Measurements from ENCODE around the gene SLC6A15. TPM values are rescaled to one million over a fixed set of nuclear protein-coding genes. Genes with fewer than 3 reads are reported as not detected.

The SLC6A15 gene
- total and polyA plus RNA-seq, 2 experiments from 2014 or later: 2.6 to 3.4 TPM

- Histone ChIP-seq H3K4me2 (ENCODE audit: unreplicated experiment) (peak overlapping the region; percentile 6), H3K4me3 (no peak overlapping the region), H3K4me1 (ENCODE audit: insufficient read depth) (peaks cover 11% of the 10 kb centered on the region), H2AFZ (peak overlapping the region; percentile 54), H3K9ac (no peak overlapping the region), H4K20me1 (ENCODE audit: insufficient read depth) (no peaks in the 10 kb centered on the region), H3K36me3 (ENCODE audit: low read depth) (no peaks in the 10 kb centered on the region), H3K9me2 (ENCODE audit: insufficient read depth) (no peaks in the 10 kb centered on the region), H3K79me2 (ENCODE audit: insufficient read depth) (no peaks in the 10 kb centered on the region), H3F3A (ENCODE audit: insufficient read depth) (no peaks in the 10 kb centered on the region), H3K9me3 (ENCODE audit: low read depth) (no peaks in the 10 kb centered on the region), H3K27ac (no peak overlapping the region), H3K27me3 (replicated peaks; ENCODE audit: insufficient read depth) (no peaks in the 10 kb centered on the region)
- in situ Hi-C loops (cut with MboI): no loop called here
- TF ChIP-seq EZH2 (IDR thresholded peaks at IDR 0.05; ENCODE audit: insufficient read depth, poor library complexity, severe bottlenecking) (no peak), EZH2phosphoT487 (IDR thresholded peaks at IDR 0.05; ENCODE audit: insufficient read depth, low read depth) (no peak)
- DNase-seq: no peak
- WGBS, 2 experiments (ENCODE audit: low coverage in 1 of 2, low lambda C conversion rate in 2 of 2, missing lambda C conversion rate in 2 of 2): 63 to 69% methylated on average over 5 of the region's 5 CpGs
Measured at GRCh38 chr12:84891106-84891838, 21.3 kb downstream of the SLC6A15 start.

- H3F3A ChIP-seq (ENCODE audit: insufficient read depth): no peaks in the 10 kb centered on the region
- no peaks in the 10 kb centered on the region for H3K9me3 ChIP-seq (ENCODE audit: low read depth)
- no peak overlapping the region for H3K4me3 ChIP-seq
- no peak overlapping the region for H3K27ac ChIP-seq
- H3K79me2 ChIP-seq (ENCODE audit: insufficient read depth): no peaks in the 10 kb centered on the region
- H4K20me1 ChIP-seq (ENCODE audit: insufficient read depth): no peaks in the 10 kb centered on the region
- H3K36me3 ChIP-seq (ENCODE audit: low read depth): no peaks in the 10 kb centered on the region
- no peaks in the 10 kb centered on the region for H3K27me3 ChIP-seq (replicated peaks; ENCODE audit: insufficient read depth)
- no peak overlapping the region for H3K9ac ChIP-seq
- no peak overlapping the region for H2AFZ ChIP-seq
- 66 to 76% methylated on average over 2 of the region's 2 CpGs for WGBS, 2 experiments (ENCODE audit: low coverage in 1 of 2, low lambda C conversion rate in 2 of 2, missing lambda C conversion rate in 2 of 2)
- no peak for TF ChIP-seq EZH2phosphoT487 (IDR thresholded peaks at IDR 0.05; ENCODE audit: insufficient read depth, low read depth)
- TF ChIP-seq EZH2 (IDR thresholded peaks at IDR 0.05; ENCODE audit: insufficient read depth, poor library complexity, severe bottlenecking): no peak
- in situ Hi-C loops (cut with MboI): no loop called here
- H3K4me2 ChIP-seq (ENCODE audit: unreplicated experiment): no peak overlapping the region
- peaks cover 11% of the 10 kb centered on the region for H3K4me1 ChIP-seq (ENCODE audit: insufficient read depth)
- no peaks in the 10 kb centered on the region for H3K9me2 ChIP-seq (ENCODE audit: insufficient read depth)
- DNase-seq: no peak
Measured at GRCh38 chr12:84889818-84890217, 22.8 kb downstream of the SLC6A15 start.

GRCh38 chr12:84888861-84889260, 23.7 kb downstream of the SLC6A15 start:
- Histone ChIP-seq H3K4me3 (no peak overlapping the region), H3K36me3 (ENCODE audit: low read depth) (no peaks in the 10 kb centered on the region), H2AFZ (no peak overlapping the region), H3K9me3 (ENCODE audit: low read depth) (no peaks in the 10 kb centered on the region), H3K9ac (no peak overlapping the region), H3K27me3 (replicated peaks; ENCODE audit: insufficient read depth) (no peaks in the 10 kb centered on the region), H3K9me2 (ENCODE audit: insufficient read depth) (no peaks in the 10 kb centered on the region), H4K20me1 (ENCODE audit: insufficient read depth) (no peaks in the 10 kb centered on the region), H3K27ac (no peak overlapping the region), H3F3A (ENCODE audit: insufficient read depth) (no peaks in the 10 kb centered on the region), H3K79me2 (ENCODE audit: insufficient read depth) (no peaks in the 10 kb centered on the region), H3K4me1 (ENCODE audit: insufficient read depth) (peaks cover 11% of the 10 kb centered on the region), H3K4me2 (ENCODE audit: unreplicated experiment) (no peak overlapping the region)
- TF ChIP-seq EZH2phosphoT487 (IDR thresholded peaks at IDR 0.05; ENCODE audit: insufficient read depth, low read depth) (no peak), EZH2 (IDR thresholded peaks at IDR 0.05; ENCODE audit: insufficient read depth, poor library complexity, severe bottlenecking) (no peak)
- in situ Hi-C loops (cut with MboI): no loop called here
- 94 to 100% methylated on average over 5 of the region's 5 CpGs for WGBS, 2 experiments (ENCODE audit: low coverage in 1 of 2, low lambda C conversion rate in 2 of 2, missing lambda C conversion rate in 2 of 2)
- no peak for DNase-seq

GRCh38 chr12:84877340-84877739, 35.3 kb downstream of the SLC6A15 start:
- Histone ChIP-seq H3K9me3 (ENCODE audit: low read depth) (no peaks in the 10 kb centered on the region), H3K4me2 (ENCODE audit: unreplicated experiment) (no peak overlapping the region), H3K9ac (no peak overlapping the region), H3K27ac (no peak overlapping the region), H3K79me2 (ENCODE audit: insufficient read depth) (no peaks in the 10 kb centered on the region), H3K9me2 (ENCODE audit: insufficient read depth) (no peaks in the 10 kb centered on the region), H3K4me1 (ENCODE audit: insufficient read depth) (no peaks in the 10 kb centered on the region), H2AFZ (no peak overlapping the region), H3K4me3 (no peak overlapping the region), H4K20me1 (ENCODE audit: insufficient read depth) (no peaks in the 10 kb centered on the region), H3F3A (ENCODE audit: insufficient read depth) (no peaks in the 10 kb centered on the region), H3K27me3 (replicated peaks; ENCODE audit: insufficient read depth) (no peaks in the 10 kb centered on the region), H3K36me3 (ENCODE audit: low read depth) (no peaks in the 10 kb centered on the region)
- in situ Hi-C loops (cut with MboI): no loop called here
- 55% methylated on average over 2 of the region's 2 CpGs for WGBS, 2 experiments (ENCODE audit: low coverage in 1 of 2, low lambda C conversion rate in 2 of 2, missing lambda C conversion rate in 2 of 2)
- TF ChIP-seq EZH2phosphoT487 (IDR thresholded peaks at IDR 0.05; ENCODE audit: insufficient read depth, low read depth) (no peak), EZH2 (IDR thresholded peaks at IDR 0.05; ENCODE audit: insufficient read depth, poor library complexity, severe bottlenecking) (no peak)
- DNase-seq: no peak
